HG03159 (cell line): Measurements from ENCODE around the gene DOK5.
A peak's percentile ranks its signal among the peaks of the same experiment; 100 is the strongest.

Source experiments
- ATAC-seq: cut with Tn5 transposase; IDR thresholded peaks from one replicate; pipeline ENCODE4 v1.9.1; 2021; ENCODE audit warnings: mild to moderate bottlenecking, moderate library complexity; ENCODE audit not compliant: unreplicated experiment

DOK5 gene

GRCh38 chr20:54640800-54641199 is 165.4 kb downstream of the DOK5 start:
- no peak for ATAC-seq

- ATAC-seq: no peak
Observed at GRCh38 chr20:54642864-54643667, 167.7 kb downstream of the DOK5 start.

GRCh38 chr20:54643761-54644160 is 168.4 kb downstream of the DOK5 start:
- ATAC-seq: no peak

GRCh38 chr20:54645445-54646155 is 170.2 kb downstream of the DOK5 start:
- no peak for ATAC-seq

GRCh38 chr20:54646156-54646517 is 170.7 kb downstream of the DOK5 start:
- ATAC-seq: no peak

- no peak for ATAC-seq
Observed at GRCh38 chr20:54648421-54649142, 173.2 kb downstream of the DOK5 start.

- peak; percentile 75 for ATAC-seq
Observed at GRCh38 chr20:54649511-54649962, 174.1 kb downstream of the DOK5 start.

- ATAC-seq: no peak
Observed at GRCh38 chr20:54650052-54650719, 174.8 kb downstream of the DOK5 start.

- ATAC-seq: no peak
Observed at GRCh38 chr20:54651252-54651651, 175.9 kb downstream of the DOK5 start.

GRCh38 chr20:54654450-54654849 is 179.1 kb downstream of the DOK5 start:
- no peak for ATAC-seq

- ATAC-seq: no peak
Observed at GRCh38 chr20:54657268-54657826, 182.0 kb downstream of the DOK5 start.

GRCh38 chr20:54658525-54658924 is 183.1 kb downstream of the DOK5 start:
- ATAC-seq: no peak

- no peak for ATAC-seq
Observed at GRCh38 chr20:54661265-54661664, 185.9 kb downstream of the DOK5 start.

- ATAC-seq: no peak
Observed at GRCh38 chr20:54661880-54662465, 186.6 kb downstream of the DOK5 start.

- no peak for ATAC-seq
Observed at GRCh38 chr20:54665812-54666211, 190.4 kb downstream of the DOK5 start.

- peak; percentile 81 for ATAC-seq
Observed at GRCh38 chr20:54668271-54669039, 193.1 kb downstream of the DOK5 start.

- no peak for ATAC-seq
Observed at GRCh38 chr20:54669040-54669363, 193.6 kb downstream of the DOK5 start.

- ATAC-seq: no peak
Observed at GRCh38 chr20:54678253-54678652, 202.9 kb downstream of the DOK5 start.

GRCh38 chr20:54680439-54680838 is 205.0 kb downstream of the DOK5 start:
- no peak for ATAC-seq
